ENCODE results near the gene TRIM46.
"Not testable (repeated sequence)": the region's sequence is repeated elsewhere in the genome, so short reads cannot be mapped to it uniquely, and the experiment has no call there.

TRIM46 gene

DNA sequence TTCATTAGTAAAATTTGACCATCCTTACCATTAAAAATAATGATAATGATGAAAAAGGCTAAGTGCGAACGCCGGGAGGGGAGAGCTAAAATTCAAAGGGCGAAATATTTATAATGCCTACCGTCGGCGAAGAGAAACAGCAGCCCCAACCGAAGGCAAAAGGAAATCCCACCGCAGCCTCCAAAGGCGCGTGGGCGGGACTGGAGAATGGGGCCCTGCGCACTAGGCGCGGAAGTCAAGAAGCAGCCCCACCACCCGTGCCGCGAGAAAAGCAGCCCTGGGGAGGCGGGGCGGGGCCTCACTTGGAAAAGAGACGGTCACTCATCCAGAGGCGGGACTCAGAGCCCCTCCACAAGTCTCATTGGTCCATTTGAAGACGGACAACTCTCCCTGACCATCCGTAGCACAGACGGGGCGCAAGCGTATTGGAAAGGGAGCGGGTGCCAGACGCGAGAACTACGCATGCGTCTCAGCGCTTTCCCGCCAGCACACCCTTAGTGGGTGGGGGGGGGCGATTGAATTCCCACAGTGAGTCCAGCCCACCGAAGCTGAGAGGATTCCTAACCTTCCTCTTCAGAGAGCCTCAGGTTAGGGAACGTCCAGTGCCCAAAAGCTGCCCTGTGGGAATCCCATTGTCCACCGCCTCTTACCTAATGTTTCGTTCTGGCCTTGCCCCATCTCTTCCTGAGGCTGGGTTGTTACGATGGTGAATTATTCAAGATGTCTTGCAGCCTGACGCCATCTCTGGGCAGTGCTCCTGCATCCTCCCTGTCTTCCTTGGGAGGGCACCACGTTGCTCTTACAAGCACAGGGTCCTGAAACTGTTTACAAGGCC is 53.8 kb downstream of the TRIM46 start:
- DNase-seq (ENCODE audit: low spot score): peak; percentile 98

GRCh38 chr1:155228096-155228427 is 54.4 kb downstream of the TRIM46 start:
- DNase-seq (ENCODE audit: low spot score): no peak

GRCh38 chr1:155231302-155231701 is 57.7 kb downstream of the TRIM46 start:
- DNase-seq (ENCODE audit: low spot score): not testable (repeated sequence)

GRCh38 chr1:155232001-155232978 is 58.6 kb downstream of the TRIM46 start:
- DNase-seq (ENCODE audit: low spot score): not testable (repeated sequence)

GRCh38 chr1:155233502-155233901 is 59.9 kb downstream of the TRIM46 start:
- not testable (repeated sequence) for DNase-seq (ENCODE audit: low spot score)
